Hepatic stellate cell (primary cell): ENCODE data around the gene ABCA10.
A peak's percentile ranks its signal among the peaks of the same experiment; 100 is the strongest.
"Not testable (repeated sequence)": the region's sequence is repeated elsewhere in the genome, so short reads cannot be mapped to it uniquely, and the experiment has no call there.

ENCODE experiments used
- DNase-seq: peaks from one replicate; pipeline ENCODE4 v3.0.0; 2011; ENCODE audit warnings: low spot score

The ABCA10 gene

DNA sequence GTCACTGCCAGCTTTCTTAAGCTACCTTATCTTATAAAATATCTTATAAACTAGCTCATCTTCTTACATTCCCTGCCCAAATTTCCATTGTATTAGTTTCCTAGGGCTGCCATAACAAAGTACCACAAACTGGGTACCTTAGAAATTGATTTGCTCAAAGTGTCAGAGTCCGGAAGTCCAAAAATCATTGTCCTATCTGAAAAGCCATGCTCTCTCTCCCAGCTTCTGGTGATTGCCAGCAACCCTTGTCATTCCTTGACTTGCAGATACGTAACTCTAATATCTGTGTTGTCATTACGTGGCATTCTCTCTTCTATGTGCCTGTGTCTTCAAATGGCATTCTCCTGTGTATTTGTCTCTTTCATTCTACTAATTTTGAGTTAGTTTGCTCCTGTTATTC, 2.3 kb upstream of the ABCA10 start:
- no peak for DNase-seq

DNA sequence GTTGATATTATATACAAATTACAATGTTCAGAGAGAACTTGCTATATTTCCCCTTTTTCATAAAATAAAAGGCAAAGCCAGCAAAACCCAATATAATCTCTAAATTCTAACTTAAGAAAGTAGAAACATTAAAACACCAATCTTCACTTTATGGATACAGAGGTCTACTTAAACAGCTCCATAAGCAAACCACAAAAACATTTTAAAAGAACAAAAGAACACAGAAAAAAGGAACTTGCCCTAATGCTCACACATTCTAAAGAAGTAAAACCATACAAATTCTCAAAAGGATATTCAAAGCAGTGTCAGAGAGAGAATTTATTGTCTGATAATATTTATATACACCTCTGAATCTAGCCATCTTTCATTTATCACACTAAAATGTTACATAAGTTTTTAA, 606 bp downstream of the ABCA10 start:
- no peak for DNase-seq

DNA sequence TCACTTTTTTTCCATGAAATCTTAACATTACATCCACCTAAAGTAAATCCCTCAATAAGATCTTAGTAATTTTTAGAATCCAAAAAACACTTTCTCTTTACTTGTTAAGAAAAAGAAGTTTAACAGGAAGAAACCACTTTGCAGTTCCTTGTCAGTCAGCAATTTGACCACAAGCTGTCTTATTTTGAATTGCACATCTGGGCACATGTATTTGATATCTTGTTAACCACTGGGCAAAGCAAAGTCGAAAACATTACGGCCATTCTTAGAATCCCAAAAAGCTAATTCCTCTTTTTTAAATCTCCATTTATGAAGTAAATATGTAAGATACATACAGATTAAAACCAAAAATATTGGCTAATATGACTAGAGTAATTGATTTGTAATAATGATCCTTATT, 1.1 kb downstream of the ABCA10 start:
- DNase-seq: no peak

DNA sequence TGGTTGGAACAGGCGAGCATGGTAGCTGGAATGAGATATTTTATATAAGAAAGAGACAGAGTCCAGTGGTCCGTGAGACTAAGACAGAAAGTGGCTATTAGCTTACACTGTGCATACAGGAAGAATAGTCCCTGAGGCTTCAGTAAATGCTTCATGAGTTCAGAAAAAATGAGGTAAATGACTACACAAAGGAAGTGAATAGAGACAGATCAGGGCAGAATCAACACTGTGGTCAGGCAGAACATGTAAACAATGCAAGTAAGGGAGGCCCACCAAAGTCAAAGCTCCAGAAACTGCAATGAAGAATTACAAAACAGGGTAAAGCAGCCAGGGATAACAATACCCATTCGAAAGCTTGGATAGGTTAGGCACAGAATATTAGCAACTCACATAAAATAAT, 4.8 kb downstream of the ABCA10 start:
- DNase-seq: no peak

DNA sequence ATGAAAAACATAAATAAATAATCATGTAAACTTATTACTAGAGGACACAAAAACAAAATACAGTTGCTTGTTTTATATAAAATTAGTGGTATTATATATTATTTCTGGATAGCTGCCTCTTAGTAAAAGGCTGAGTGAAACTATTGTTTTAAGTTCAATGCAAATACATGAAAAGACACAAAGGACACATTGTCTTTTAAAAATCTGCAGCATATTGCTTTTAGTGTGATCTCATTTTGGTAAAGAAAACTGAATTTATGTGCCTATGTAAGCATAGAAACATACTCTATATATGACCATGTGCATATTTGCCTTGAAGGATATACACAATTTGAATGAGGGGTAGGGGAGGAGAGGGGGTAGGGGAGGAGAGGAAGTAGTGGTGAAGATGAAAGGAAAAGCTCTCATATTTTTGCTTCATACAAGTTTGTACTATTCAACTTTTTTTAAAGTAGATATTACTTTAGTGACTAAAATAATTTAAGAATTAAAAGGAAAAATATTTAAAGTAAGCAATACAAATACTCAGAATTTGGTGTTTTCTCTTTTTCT, 5.8 kb downstream of the ABCA10 start:
- no peak for DNase-seq

DNA sequence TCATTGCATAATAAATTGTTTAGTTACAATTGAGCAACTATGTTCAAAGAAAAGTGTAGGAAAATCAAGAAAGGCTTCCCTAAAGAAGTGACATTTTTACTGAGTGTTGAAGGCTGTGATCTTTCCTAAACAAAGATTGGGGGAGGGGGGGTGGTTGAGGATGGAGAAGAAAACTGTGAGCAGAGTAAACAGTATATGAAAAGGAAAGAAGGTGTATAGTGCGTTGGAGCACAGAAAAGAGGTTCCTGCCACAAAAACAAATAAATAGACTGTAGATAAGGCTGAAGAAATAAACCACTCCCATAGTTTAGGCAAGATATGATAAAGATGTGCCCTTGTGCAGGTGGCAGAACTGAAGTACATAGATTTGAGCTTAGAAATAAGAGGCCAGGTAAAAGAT, 8.5 kb downstream of the ABCA10 start:
- no peak for DNase-seq

DNA sequence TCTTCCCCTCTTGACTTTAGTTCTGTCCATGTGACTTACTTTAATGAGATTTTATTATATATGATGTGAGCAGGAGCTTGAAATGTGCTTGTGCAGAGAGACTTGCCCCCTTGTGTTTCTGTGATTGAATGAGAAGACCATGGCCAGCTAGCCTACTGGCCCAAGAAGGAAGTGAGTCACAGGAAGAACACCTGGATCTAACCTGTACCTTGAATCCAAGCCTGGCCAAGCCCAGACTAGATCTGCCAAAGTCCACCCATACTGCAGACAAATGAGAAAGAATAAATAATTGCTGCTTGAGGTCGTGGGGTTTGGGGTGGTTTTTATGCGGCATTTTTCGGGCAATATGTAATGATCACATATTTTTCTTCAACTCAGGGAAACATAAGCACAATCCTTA, 9.6 kb downstream of the ABCA10 start:
- DNase-seq: no peak

DNA sequence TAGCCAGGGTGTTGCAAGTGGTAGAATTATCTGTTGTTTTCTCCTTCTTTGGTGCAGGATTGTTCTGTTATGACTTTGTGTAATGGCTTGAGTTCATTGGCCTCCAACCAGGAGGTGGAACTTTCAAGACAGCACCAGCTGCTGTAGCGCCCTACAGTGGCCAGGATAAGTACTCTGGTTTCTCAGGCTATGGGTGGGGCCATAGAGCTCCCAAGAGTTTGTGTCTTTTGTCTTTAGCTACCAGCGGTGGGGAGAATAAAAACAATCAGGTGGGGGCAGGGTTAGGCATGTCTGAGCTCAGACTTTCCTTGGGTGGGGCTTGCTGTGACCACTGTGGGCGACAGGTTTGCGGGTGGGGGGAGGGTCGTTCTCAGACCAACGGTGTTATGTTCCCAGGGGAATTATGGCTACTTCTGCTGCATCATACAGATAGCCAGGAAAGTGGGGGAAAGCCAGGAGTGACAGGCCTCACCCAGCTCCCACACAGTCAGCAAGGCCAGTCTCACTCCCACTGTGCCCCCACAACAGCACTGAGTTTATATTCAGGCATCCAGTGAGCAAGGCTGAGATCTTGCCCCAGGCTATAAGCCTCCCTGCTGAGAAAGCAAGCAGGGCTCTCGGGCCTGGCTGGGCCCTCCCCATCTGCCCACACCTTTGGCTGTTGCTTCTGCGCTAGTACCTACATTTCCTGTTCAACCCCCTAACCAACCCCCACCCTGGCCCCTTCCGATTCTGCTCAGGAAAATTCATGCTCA, 15.4 kb downstream of the ABCA10 start:
- DNase-seq: no peak

DNA sequence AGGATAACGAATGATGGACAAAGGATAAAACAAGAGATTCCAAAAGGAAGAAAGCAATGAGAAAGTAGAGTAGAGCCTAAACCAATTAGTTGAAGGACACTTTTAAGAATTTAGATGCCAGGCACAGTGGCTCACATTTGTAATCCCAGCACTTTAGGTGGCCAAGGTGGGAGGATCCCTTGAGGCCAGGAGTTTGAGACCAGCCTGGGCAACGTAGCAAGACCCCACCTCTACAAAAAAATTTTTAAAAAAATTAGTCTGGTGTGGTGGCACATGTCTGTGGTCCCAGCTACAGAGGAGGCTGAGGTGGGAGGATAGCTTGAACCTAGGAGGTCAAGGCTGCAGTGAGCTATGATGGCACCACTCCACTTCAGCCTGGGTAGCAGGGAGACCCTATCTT, 20.0 kb downstream of the ABCA10 start:
- no peak for DNase-seq

DNA sequence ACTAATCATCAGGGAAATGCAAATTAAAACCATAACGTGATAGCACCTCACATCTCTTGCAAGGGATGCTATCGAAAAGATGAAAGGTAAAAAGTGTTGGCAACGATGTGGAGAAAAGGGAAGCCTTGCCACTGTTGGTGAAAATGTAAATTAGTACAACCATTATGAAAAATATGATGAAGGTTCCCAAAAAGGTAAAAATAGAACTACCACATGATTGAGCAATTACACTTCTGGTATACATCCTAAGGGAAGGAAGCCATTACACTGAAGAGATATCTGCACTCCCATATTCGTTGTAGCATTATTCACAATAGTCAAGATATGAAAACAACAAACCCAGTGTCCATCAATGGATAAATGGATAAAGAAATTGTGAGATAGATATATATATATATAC, 21.5 kb downstream of the ABCA10 start:
- no peak for DNase-seq

DNA sequence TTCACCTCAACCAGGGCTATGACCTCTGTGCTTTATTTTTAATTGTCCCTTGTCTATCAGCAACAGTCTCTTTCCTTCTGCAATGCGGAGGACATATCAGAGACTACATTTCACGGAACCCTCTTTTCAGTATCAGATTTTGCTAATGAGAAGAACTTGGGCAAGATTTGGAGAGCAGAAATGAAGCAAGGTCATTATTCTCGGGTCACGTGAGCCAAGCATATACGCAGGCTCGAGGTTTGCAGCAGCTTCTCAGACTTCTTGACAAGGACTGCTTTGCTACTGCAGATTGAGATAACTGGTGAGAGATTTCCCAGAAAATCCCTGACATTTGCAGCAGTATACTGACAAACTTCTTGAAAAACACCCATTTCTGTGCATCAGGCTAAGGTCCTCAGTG, 30.4 kb downstream of the ABCA10 start:
- DNase-seq: no peak

DNA sequence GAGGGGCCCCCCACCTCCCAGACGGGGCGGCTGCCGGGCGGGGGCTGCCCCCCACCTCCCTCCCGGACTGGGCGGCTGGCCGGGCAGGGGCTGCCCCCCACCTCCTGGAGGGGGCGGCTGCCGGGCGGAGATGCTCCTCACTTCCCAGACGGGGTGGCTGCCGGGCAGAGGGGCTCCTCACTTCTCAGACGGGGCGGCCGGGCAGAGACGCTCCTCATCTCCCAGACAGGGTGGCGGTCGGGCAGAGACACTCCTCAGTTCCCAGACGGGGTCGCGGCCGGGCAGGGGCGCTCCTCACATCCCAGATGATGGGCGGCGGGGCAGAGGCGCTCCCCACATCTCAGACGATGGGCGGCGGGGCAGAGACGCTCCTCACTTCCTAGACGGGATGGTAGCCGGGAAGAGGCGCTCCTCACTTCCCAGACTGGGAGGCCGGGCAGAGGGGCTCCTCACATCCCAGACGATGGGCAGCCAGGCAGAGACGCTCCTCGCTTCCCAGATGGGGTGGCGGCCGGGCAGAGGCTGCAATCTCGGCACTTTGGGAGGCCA, 32.4 kb downstream of the ABCA10 start:
- DNase-seq: not testable (repeated sequence)

DNA sequence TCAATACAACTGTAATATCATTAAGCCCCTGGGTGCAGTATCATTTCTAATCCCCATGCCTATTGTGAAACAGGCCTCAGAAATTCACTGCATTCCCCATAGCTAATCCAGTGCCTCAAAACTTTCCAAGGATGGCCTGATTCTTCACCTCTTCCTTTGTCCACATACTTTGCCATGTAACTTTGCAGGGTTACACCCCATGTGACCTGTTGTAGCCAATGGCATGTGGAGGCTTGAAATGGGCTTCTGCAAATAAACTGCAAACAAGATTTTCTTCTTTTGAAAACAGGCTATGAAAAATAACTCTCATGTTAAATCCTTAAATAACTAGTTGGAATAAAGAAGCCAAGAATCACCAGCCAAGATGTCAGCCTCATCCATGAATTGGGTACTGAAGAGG, 35.9 kb downstream of the ABCA10 start:
- no peak for DNase-seq

DNA sequence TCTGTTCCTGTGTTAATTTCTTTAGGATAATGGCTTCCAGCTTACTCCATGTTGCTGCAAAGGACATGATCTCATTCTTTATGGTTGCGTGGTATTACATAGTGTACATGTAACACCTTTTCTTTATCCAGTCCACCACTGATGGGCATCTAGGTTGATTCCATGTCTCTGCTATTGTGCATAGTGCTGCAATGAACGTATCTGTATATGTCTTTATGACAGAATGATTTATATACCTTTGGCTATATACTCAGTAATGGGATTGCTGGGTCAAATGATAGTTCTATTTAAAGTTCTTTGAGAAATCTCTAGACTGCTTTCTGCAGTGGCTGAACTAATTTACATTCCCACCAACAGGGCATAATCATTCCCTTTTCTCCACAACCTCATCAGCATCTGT, 39.8 kb downstream of the ABCA10 start:
- DNase-seq: no peak

DNA sequence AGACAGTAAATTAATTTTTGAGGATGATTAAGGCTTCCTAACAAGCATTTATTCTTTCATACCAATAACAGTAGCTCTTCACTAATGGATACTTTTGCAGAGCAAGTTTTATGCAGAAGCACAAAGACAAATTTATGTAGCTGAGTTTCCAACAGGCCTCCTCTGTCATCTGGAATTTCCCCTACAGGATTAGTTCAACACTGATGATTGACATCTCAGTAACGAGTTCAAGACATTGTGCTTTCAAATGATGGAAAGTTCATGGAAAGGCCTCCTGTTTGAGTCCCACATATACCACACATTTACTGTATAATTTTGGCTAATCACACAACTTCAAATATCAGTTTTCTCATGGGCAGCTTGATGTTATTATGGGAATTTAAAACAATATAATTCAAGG, 40.6 kb downstream of the ABCA10 start:
- DNase-seq: no peak

DNA sequence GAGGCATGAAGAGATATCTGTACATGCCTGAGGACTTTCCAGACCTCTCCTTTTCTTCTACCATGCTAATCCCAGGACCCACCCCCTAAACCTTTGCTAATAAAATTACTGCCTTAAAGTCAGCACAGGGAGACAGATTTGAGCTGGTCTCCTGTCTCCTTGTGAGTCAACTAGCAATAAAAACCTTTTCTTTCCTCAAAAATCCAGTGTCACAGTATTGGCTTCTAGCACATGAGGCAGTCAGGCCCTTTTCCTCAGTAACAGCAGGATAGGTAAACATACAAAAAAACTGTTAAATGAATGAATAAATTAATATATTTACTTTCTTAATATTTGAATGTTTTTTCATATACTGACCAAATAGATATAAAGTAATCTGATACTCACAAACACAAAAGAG, 41.3 kb downstream of the ABCA10 start:
- DNase-seq: no peak

DNA sequence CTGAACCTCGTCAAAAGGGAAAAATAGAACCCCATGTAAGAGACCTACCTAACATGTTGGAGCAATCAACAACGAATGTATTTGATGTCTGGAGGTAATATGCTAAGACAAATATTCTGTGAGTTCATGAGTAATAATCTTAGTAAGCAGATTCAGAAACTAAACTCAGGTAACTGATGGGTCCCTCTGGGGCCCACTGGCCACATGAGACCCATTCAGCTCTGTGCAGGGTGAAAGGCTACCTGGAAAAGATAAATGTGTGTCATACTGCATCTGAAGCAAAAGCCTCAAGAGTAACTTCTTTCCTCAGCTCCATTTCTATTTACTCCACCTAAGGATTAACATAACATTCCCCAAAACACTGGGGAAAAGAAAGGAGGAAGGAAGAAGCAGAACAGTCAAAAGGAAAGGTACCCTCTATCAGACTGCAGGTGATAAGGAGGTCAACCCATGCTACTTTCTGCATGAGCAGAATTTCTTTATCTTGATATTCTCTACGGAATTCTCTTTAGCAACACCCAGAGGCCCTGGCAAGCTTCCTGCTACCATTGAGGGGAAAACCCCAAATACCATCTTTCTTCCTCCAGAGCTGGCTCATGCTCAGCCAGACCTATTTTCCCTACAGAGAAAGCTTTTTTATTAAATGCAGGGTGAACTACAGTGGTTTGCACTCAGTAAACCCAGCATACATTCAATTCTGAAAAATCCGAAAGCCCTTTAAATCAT, 49.2 kb downstream of the ABCA10 start:
- DNase-seq: no peak

DNA sequence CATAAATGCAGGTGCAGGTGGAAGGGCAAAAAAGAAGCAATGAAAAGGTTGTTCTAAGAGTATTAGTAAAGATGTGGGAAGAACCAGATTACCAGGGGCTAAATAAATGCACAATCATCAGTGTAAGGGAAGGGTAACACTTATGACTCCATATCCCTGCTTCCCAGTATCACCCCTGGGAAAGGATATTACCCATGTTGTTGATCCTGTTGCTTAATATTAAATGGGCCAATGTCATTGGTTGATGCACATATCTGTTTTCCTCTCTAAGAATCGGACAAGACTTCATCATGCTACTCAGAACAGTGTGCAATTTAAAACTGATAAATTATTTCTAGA, 52.2 kb downstream of the ABCA10 start:
- DNase-seq: no peak

DNA sequence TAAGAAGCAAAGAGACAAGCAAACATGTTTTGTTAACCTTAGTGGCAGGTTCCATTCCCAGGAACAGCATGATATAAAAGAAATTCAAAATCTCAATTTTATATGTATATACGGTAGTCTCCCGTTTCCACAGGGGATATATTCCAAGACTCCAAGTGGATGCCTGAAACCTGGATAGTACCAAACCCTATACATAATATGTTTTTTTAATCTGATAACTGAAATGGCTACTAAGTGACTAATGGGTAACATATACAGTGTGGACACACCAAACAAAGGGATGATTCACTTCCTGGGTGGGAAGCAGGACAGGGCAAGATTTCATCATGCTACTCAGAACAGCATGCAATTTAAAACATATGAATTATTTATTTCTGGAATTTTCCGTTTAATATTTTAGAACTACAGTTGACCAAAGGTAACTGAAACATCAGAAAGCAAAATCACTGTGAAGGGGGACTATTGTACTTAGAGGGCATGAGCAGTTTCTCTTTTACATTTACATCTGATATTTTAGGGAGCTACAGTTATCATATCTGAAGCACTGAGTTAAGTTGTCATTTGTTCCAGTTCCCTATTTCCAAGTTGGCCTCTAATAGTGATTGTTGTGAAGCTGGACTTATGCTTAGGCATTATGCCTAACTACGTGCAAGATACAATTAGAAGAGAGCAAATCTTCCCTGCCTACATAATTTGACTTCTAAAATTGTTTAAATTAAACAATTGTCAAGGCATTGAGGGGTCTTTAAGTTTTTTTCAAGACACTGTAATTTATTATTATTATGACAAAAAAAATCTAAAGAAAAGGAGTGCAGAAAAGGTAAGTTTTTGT, 52.8 kb downstream of the ABCA10 start:
- DNase-seq: peak; percentile 12

DNA sequence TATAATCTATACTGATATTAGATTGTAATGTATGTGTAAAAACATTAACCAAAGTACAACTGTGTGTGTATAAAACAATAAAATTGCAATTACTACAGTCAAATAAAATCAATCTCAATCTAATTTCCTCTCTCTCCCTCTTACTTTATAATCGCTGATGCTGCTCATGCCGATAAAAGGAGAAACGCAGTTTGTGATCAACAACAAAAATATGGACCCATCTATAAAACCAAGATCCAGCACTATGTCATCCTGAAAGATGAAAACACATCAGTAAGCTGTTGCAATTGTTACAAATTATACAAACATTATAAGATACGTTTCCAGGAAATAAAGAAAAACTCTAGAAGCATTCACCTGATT, 53.4 kb downstream of the ABCA10 start:
- no peak for DNase-seq

DNA sequence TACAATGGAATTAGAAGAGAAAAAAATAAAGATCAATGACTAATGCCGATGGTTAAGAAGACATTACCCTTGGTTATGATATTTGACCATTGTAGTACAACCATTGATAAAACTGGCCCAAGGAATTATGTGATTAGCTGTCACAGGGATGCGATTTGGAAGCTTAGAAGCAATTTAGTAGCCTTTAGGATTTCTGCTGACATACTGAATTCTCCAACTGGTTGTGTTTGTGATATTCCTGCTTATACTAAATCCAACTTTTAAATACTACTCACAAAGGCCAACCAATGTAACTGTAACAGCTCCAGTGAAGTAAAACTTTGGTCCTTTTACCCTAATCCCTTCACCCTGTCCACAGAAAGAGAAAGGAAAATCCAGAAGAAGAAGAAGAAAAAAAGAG, 55.5 kb downstream of the ABCA10 start:
- no peak for DNase-seq

DNA sequence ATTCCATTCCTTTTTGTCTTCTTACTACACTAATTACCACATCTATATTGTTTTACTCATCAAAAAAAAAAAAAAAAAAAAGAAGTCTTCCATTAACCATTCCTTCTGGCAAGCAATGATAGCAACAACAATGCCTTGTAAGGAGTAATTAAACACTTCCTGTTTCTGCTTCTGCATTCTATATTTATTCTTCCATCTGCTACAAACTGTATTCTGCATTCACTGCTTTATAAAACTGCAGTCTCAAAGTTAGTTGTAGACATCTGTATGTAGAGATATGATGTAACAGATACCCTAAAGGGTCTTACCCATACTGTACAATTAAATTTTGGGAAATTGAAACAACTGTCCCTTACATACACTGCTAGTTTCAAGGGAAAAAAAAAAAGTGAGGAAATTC, 58.2 kb downstream of the ABCA10 start:
- DNase-seq: no peak

DNA sequence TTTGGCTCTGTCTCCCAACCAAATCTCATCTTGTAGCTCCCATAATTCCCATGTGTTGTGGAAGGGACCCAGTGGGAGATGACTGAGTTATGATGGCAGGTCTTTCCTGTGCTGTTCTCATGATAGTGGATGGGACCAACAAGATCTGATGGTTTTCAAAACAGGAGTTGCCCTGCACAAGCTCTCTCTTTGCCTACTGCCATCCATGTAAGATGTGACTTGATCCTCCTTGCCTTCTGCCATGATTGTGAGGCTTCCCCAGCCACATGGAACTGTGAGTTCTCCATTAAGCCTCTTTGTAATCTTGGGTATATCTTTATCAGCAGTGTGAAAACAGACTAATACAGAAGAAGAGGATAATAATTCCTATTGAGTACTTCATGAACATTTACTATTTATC, 60.0 kb downstream of the ABCA10 start:
- not testable (repeated sequence) for DNase-seq
